HepG2 (cell line): ENCODE data around the gene VPS13D. TPM values are rescaled to one million over a fixed set of nuclear protein-coding genes. Genes with fewer than 3 reads are reported as not detected.

Experiments
- ATAC-seq: fragments of 200-7000 bp; cut with Tn5 transposase; 3 replicates; pipeline ENCODE4 v1.9.1; 2020; ENCODE audit warnings: mild to moderate bottlenecking, moderate library complexity
- BruUV-seq: library from RNA; stranded (reverse); fragments of 400-500 nt; replicated peaks from 2 replicates; lab custom pipeline; 2021; lab: Mats Ljungman, UMichigan
- CTCF ChIA-PET: fragments of 300-600 bp; formaldehyde crosslinking; extraction: SDS; loops from one replicate; lab custom pipeline; 2021; ENCODE audit warnings: low total read pairs, inconsistent platforms, low intra/inter-chr PET ratio; lab: Yijun Ruan, JAX
- POLR2A ChIA-PET: fragments of 350-600 bp; sonication (Branson Sonifier 250); formaldehyde crosslinking; loops from one replicate; lab custom pipeline; 2020; ENCODE audit warnings: antibody characterized with exemption, inconsistent platforms; lab: Yijun Ruan, JAX
- DNase-seq: peaks from one replicate; pipeline ENCODE4 v3.0.0-alpha.2; 2015; ENCODE audit warnings: low spot score
- FAIRE-seq: peaks from 3 replicates; lab custom pipeline; 2011; peaks lifted over from hg19 to GRCh38; lab: Jason Lieb, UNC
- H2AFZ ChIP-seq: one replicate; pipeline ENCODE4 v1.6.1; 2011; ENCODE audit warnings: low read length, inconsistent platforms
- H3K27ac ChIP-seq: fragments of 300-600 bp; 3 replicates; pipeline ENCODE4 v1.8.0; 2011; ENCODE audit warnings: mixed run types, mild to moderate bottlenecking, mixed read lengths, low read length, inconsistent platforms; ENCODE audit not compliant: insufficient read depth; ENCODE audit errors: extremely low read length
- H3K27me3 ChIP-seq, 2 experiments: fragments of 200-600 bp in 1 of 2; 2 replicates in 1 of 2; 3 replicates in 1 of 2; pipeline versions ENCODE4 v1.6.0 to v1.8.0; 2011; ENCODE audit warnings: low read length in 2 of 2, mild to moderate bottlenecking in 2 of 2, moderate library complexity in 2 of 2, inconsistent platforms in 1 of 2; ENCODE audit not compliant: insufficient read depth in 2 of 2, control insufficient read depth in 1 of 2
- H3K36me3 ChIP-seq, 2 experiments: fragments of 200-600 bp in 1 of 2; replicated peaks in 1 of 2; 2 replicates in 1 of 2; 3 replicates in 1 of 2; pipeline versions ENCODE4 v1.5.1 to v1.8.0; 2011; ENCODE audit warnings: low read length in 2 of 2, inconsistent platforms in 1 of 2; ENCODE audit not compliant: insufficient read depth in 2 of 2, control insufficient read depth in 1 of 2
- H3K4me1 ChIP-seq: 2 replicates; pipeline ENCODE4 v1.5.1; 2012; ENCODE audit warnings: low read length, inconsistent platforms; ENCODE audit not compliant: insufficient read depth
- H3K4me2 ChIP-seq: 2 replicates; pipeline ENCODE4 v1.6.0; 2011; ENCODE audit warnings: low read depth, low read length, inconsistent platforms
- H3K4me3 ChIP-seq, 3 experiments: fragments of 200-600 bp in 1 of 3; sonication (generic), shearing (Covaris generic) in 1 of 3; replicated peaks in 1 of 3; 2 replicates each; pipeline ENCODE4 v1.5.1; 2011 to 2016; ENCODE audit warnings: low read length in 3 of 3, inconsistent platforms in 2 of 3, low read depth in 2 of 3, mild to moderate bottlenecking in 2 of 3, control low read depth in 1 of 3, mixed read lengths in 1 of 3; ENCODE audit not compliant: insufficient read depth in 1 of 3
- H3K79me2 ChIP-seq: one replicate; pipeline ENCODE4 v1.6.1; 2011; ENCODE audit warnings: low read length, inconsistent platforms; ENCODE audit not compliant: insufficient read depth
- H3K9ac ChIP-seq: 2 replicates; pipeline ENCODE4 v1.6.0; 2011; ENCODE audit warnings: mild to moderate bottlenecking, low read depth, low read length, inconsistent platforms; ENCODE audit not compliant: insufficient read depth
- H3K9me3 ChIP-seq: 2 replicates; pipeline ENCODE4 v1.5.1; 2012; ENCODE audit warnings: mild to moderate bottlenecking, low read length
- H4K20me1 ChIP-seq: 2 replicates; pipeline ENCODE4 v1.6.0; 2011; ENCODE audit warnings: inconsistent platforms, mild to moderate bottlenecking, low read length, moderate library complexity; ENCODE audit not compliant: insufficient read depth
- ARID5B ChIP-seq: IDR thresholded peaks from 2 replicates; pipeline ENCODE4 v1.4.0; 2020; ENCODE audit warnings: mild to moderate bottlenecking, missing genetic modification reagents
- HNF4A ChIP-seq: sonication (generic); formaldehyde crosslinking; IDR thresholded peaks from 2 replicates; pipeline ENCODE4 v1.4.0; 2020; ENCODE audit warnings: missing genetic modification reagents
- HNRNPL ChIP-seq: fragments of 200-400 bp; formaldehyde crosslinking; IDR thresholded peaks from 2 replicates; pipeline ENCODE4 v1.6.1; 2017; ENCODE audit warnings: mild to moderate bottlenecking, low read depth, low read length
- MED1 ChIP-seq: sonication (generic); formaldehyde crosslinking; IDR thresholded peaks from 2 replicates; pipeline ENCODE4 v1.4.0; 2020; ENCODE audit warnings: missing genetic modification reagents
- NR2F6 ChIP-seq, 2 experiments: IDR thresholded peaks; 2 replicates each; pipeline ENCODE4 v1.6.1; 2016; ENCODE audit warnings: antibody characterized with exemption in 1 of 2, mild to moderate bottlenecking in 1 of 2
- PAXIP1 ChIP-seq: sonication (generic); formaldehyde crosslinking; conservative IDR thresholded peaks from 2 replicates; pipeline ENCODE4 v1.4.0; 2020; ENCODE audit warnings: mild to moderate bottlenecking, missing genetic modification reagents, moderate library complexity
- RXRB ChIP-seq: IDR thresholded peaks from 2 replicates; pipeline ENCODE4 v1.6.1; 2016; ENCODE audit warnings: borderline replicate concordance, missing genetic modification reagents, missing compliant biosample characterization
- SALL1 ChIP-seq: sonication (generic); formaldehyde crosslinking; IDR thresholded peaks from 2 replicates; pipeline ENCODE4 v1.8.0; 2022; ENCODE audit warnings: mild to moderate bottlenecking, missing genetic modification reagents
- SOX13 ChIP-seq, 3 experiments: fragments of 450-650 bp in 1 of 3; sonication (generic) in 1 of 3; formaldehyde crosslinking in 1 of 3; IDR thresholded peaks in 2 of 3; conservative IDR thresholded peaks in 1 of 3; 2 replicates each; pipeline versions ENCODE4 v1.5.0 to v1.6.1; 2016 to 2020; ENCODE audit warnings: antibody characterized with exemption in 1 of 3, mild to moderate bottlenecking in 1 of 3, missing compliant biosample characterization in 1 of 3, missing genetic modification reagents in 1 of 3, moderate library complexity in 1 of 3
- SOX5 ChIP-seq: IDR thresholded peaks from 2 replicates; pipeline ENCODE4 v1.6.1; 2016; ENCODE audit warnings: borderline replicate concordance
- ZNF652 ChIP-seq: IDR thresholded peaks from 2 replicates; pipeline ENCODE4 v1.6.1; 2016; ENCODE audit warnings: low read depth, borderline replicate concordance
- WGBS: methylation state at CpG from one replicate; pipeline ENCODE4 v1.1.6; 2017; ENCODE audit warnings: low lambda C conversion rate; 5-methylcytosine and 5-hydroxymethylcytosine counted together
- in situ Hi-C: cut with HindIII; loops from 2 replicates; pipeline ENCODE4 v1.10.0; 2017; ENCODE audit warnings: low pct_unique_long_range_greater_than_20kb; ENCODE audit not compliant: extremely low pct_ligation_motif_present
- intact Hi-C: fragments of 100-400 bp; cut with micrococcal nuclease; formaldehyde crosslinking; loops from one replicate; pipeline ENCODE4 v1.10.0; 2022; ENCODE audit not compliant: unreplicated experiment
- polyA plus RNA-seq, 8 experiments: library from polyadenylated mRNA; depleted of rRNA in 3 of 8; stranded (reverse) in 7 of 8; unstranded in 1 of 8; fragments of >200 nt; fragmentation: Illumina TruSeq in 4 of 8; extraction: Trizol in 4 of 8; gene quantifications; 2 replicates each; pipeline versions ENCODE4 v1.2.1 to v1.2.3, GENCODE V29; 2011 to 2016; ENCODE audit warnings: low read depth in 4 of 8, missing spikeins in 1 of 8, mixed read lengths in 1 of 8; ENCODE audit not compliant: insufficient read depth in 1 of 8
- total RNA-seq, 5 experiments: library from RNA; depleted of rRNA; stranded (reverse); fragments of >200 nt; fragmentation: Illumina TruSeq; extraction: Trizol; gene quantifications; 2 replicates each; pipeline ENCODE4 v1.2.3, GENCODE V29; 2016; ENCODE audit warnings: low read depth in 1 of 5

The VPS13D gene
- total and polyA plus RNA-seq, 2 of the 13 experiments (the other 11 are each of a cell fraction or from before 2014, with no cell fraction given), result 8.6 to 13.9 TPM

GRCh38 chr1:12405325-12406210 lies 175.7 kb downstream of the VPS13D start:
- H2AFZ ChIP-seq, result no peak overlapping the region
- no TSS peak for BruUV-seq
- no peaks in the 10 kb centered on the region for H4K20me1 ChIP-seq
- no peak for FAIRE-seq
- ATAC-seq, result peak; percentile 48
- H3K36me3 ChIP-seq, result peaks cover 4 to 7% of the 10 kb centered on the region in 2 experiments; a peak in 2 of 5 replicates
- no peaks in the 10 kb centered on the region for H3K27me3 ChIP-seq
- peak overlapping the region; percentile 65 for H3K4me2 ChIP-seq
- H3K9ac ChIP-seq, result peak overlapping the region; percentile 66
- in situ Hi-C loops (loop anchor here (10.0 kb wide), 1 partner anchor 119 kb away; no protein-coding TSS in a partner anchor), intact Hi-C loops (loop anchor here (2.0 to 10.0 kb wide), 5 partner anchors 25 to 123 kb away; no protein-coding TSS in a partner anchor)
- 77% methylated on average over 9 of the region's 9 CpGs for WGBS
- H3K79me2 ChIP-seq, result no peaks in the 10 kb centered on the region
- ChIA-PET CTCF (no interaction called here), POLR2A (interaction anchor here (0.7 to 9.4 kb wide), 4 partner anchors 22 to 212 kb away, joined by 3 to 127 read pairs (median 68); partner anchors contain the start of gene DHRS3)
- H3K27ac ChIP-seq, result peak overlapping the region; percentile 76
- DNase-seq, result peak; percentile 82
- H3K4me1 ChIP-seq, result peaks cover 93% of the 10 kb centered on the region
- H3K9me3 ChIP-seq, result 0 out of 2 replicates have a peak, but pooled peaks cover 5% of the 10 kb centered on the region
- H3K4me3 ChIP-seq, result peak overlapping the region in 1 of 3 experiments; percentile 11; a peak in 1 of 6 replicates
- TF ChIP-seq MED1 (CRISPR knock-in tag) (0 out of 2 replicates have a peak, but pooled peaks have one; percentile 39), SOX5 (CRISPR knock-in tag) (peak; percentile 20; the same call in 1 of the 2 replicates), NR2F6 (IDR thresholded peaks at IDR 0.05) (peak; percentile 69), NR2F6 (CRISPR knock-in tag; IDR thresholded peaks at IDR 0.05) (peak; percentile 65; the same call in 1 of the 2 replicates), PAXIP1 (peak; percentile 41; the same call in 1 of the 2 replicates), SOX13 (IDR thresholded peaks at IDR 0.05) (no peak), SOX13 (CRISPR knock-in tag; conservative IDR thresholded peaks at IDR 0.05 in 1 of 2, IDR thresholded peaks at IDR 0.05 in 1 of 2) (peak in 1 of 2 experiments; percentile 55; a peak in 2 of 4 replicates), ARID5B (CRISPR knock-in tag) (peak; percentile 53; the same call in 1 of the 2 replicates), HNRNPL (0 out of 2 replicates have a peak, but pooled peaks have one; percentile 23), ZNF652 (CRISPR knock-in tag) (peak; percentile 90), RXRB (CRISPR knock-in tag) (0 out of 2 replicates have a peak, but pooled peaks have one; percentile 13), HNF4A (peak; percentile 21), SALL1 (CRISPR knock-in tag) (peak; percentile 19; the same call in 1 of the 2 replicates)
